K562 (cell line): ENCODE data around the gene DISC1. TPM values are rescaled to one million over a fixed set of nuclear protein-coding genes. Genes with fewer than 3 reads are reported as not detected.

Experiments used
- ATF7 ChIP-seq: fragments of 450-650 bp; IDR thresholded peaks from 2 replicates; pipeline ENCODE4 v1.7.1; 2014; ENCODE audit warnings: mild to moderate bottlenecking, moderate library complexity
- ESRRA ChIP-seq: fragments of 450-650 bp; IDR thresholded peaks from 2 replicates; pipeline ENCODE4 v1.6.1; 2014; ENCODE audit warnings: low read depth, mild to moderate bottlenecking, moderate library complexity, borderline replicate concordance
- MCM2 ChIP-seq: fragments of 450-650 bp; IDR thresholded peaks from 2 replicates; pipeline ENCODE4 v1.6.1; 2017; ENCODE audit warnings: low read depth, mild to moderate bottlenecking
- XRCC5 ChIP-seq: fragments of 200-400 bp; formaldehyde crosslinking; IDR thresholded peaks from 2 replicates; pipeline ENCODE4 v1.6.1; 2017; ENCODE audit warnings: low read depth, mild to moderate bottlenecking, low read length
- polyA plus RNA-seq, 8 experiments: library from polyadenylated mRNA; depleted of rRNA in 4 of 8; stranded (reverse) in 5 of 8; unstranded in 3 of 8; fragments of >200 nt; fragmentation: Nextera tagmentation in 2 of 8; fragmentation: Illumina TruSeq in 1 of 8; extraction: Ambion mirVana in 2 of 8; extraction: Trizol in 1 of 8; gene quantifications; 2 replicates each; pipeline versions ENCODE4 v1.2.1 to v1.2.3, GENCODE V29; 2011 to 2014; ENCODE audit warnings: inconsistent platforms in 1 of 8, missing spikeins in 1 of 8
- total RNA-seq, 7 experiments: library from RNA; depleted of rRNA in 6 of 7; stranded (reverse); fragments of >200 nt in 6 of 7; fragmentation: Illumina TruSeq in 2 of 7; extraction: Trizol in 2 of 7; gene quantifications; 2 replicates each; pipeline versions ENCODE4 v1.2.1 to v1.2.3, GENCODE V29; 2011 to 2021; ENCODE audit warnings: low replicate concordance in 1 of 7
- TF ChIP-seq, protein P1 (sequence below), 3 experiments: IDR thresholded peaks in 2 of 3; conservative IDR thresholded peaks in 1 of 3; 2 replicates each; pipeline ENCODE4 v1.5.1; 2011 to 2012; ENCODE audit warnings: low read length in 3 of 3, mild to moderate bottlenecking in 3 of 3, control low read depth in 2 of 3, improper control_type of control experiment in 1 of 3, inconsistent platforms in 1 of 3, low read depth in 1 of 3, mixed read lengths in 1 of 3, moderate library complexity in 1 of 3; ENCODE audit not compliant: insufficient read depth in 2 of 3
- TF ChIP-seq, protein P2 (sequence below), 2 experiments: fragments of 450-650 bp; formaldehyde crosslinking in 1 of 2; IDR thresholded peaks; 2 replicates each; pipeline versions ENCODE4 v1.4.0 to v1.6.1; 2014 to 2020; ENCODE audit warnings: mild to moderate bottlenecking in 2 of 2, borderline replicate concordance in 1 of 2, low read depth in 1 of 2

DISC1 gene
- total and polyA plus RNA-seq, 9 of the 15 experiments (the other 6 are each of a cell fraction or from before 2014, with no cell fraction given): 0.01 to 0.11 (median 0.08) TPM; not detected in 1

DNA sequence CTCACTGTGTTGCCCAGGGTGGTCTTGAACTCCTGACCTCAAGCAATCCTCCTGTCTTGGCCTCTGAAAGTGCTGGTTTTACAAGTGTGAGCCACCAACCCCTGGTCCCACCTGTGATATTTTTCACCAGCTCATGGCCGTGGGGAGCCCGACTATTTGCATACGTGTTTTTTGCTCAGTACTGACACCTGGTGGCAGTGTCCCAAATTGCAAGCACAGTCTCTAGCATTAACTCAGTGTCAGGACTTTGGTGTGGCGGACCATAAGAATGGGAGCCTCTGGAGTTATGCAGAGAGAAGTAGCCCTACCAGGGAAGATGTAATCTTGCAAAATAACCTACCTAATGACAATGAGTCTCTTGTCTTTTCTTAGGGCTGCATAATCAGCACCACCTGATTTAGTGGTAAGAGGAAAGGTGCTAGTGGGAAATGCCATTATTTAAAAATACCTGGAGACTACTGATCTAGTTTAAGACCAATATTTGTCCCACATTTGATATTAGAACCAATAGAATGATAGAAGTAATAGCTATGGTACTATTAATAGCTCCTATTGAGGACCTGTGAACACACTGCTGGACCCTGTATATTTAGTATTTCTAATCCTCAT is 305.4 kb downstream of the DISC1 start (continued):
- TF ChIP-seq, protein P1, sequence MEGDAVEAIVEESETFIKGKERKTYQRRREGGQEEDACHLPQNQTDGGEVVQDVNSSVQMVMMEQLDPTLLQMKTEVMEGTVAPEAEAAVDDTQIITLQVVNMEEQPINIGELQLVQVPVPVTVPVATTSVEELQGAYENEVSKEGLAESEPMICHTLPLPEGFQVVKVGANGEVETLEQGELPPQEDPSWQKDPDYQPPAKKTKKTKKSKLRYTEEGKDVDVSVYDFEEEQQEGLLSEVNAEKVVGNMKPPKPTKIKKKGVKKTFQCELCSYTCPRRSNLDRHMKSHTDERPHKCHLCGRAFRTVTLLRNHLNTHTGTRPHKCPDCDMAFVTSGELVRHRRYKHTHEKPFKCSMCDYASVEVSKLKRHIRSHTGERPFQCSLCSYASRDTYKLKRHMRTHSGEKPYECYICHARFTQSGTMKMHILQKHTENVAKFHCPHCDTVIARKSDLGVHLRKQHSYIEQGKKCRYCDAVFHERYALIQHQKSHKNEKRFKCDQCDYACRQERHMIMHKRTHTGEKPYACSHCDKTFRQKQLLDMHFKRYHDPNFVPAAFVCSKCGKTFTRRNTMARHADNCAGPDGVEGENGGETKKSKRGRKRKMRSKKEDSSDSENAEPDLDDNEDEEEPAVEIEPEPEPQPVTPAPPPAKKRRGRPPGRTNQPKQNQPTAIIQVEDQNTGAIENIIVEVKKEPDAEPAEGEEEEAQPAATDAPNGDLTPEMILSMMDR (IDR thresholded peaks at IDR 0.05 in 2 of 3, conservative IDR thresholded peaks at IDR 0.05 in 1 of 3; ENCODE audit: insufficient read depth in 2 of 3, low read depth in 1 of 3, low read length in 3 of 3): peak; percentile 62 to 88 (median 71)
- TF ChIP-seq ATF7 (no peak), ESRRA (no peak), XRCC5 (0 out of 2 replicates have a peak, but pooled peaks have one; percentile 43), MCM2 (no peak)
- TF ChIP-seq, protein P2, sequence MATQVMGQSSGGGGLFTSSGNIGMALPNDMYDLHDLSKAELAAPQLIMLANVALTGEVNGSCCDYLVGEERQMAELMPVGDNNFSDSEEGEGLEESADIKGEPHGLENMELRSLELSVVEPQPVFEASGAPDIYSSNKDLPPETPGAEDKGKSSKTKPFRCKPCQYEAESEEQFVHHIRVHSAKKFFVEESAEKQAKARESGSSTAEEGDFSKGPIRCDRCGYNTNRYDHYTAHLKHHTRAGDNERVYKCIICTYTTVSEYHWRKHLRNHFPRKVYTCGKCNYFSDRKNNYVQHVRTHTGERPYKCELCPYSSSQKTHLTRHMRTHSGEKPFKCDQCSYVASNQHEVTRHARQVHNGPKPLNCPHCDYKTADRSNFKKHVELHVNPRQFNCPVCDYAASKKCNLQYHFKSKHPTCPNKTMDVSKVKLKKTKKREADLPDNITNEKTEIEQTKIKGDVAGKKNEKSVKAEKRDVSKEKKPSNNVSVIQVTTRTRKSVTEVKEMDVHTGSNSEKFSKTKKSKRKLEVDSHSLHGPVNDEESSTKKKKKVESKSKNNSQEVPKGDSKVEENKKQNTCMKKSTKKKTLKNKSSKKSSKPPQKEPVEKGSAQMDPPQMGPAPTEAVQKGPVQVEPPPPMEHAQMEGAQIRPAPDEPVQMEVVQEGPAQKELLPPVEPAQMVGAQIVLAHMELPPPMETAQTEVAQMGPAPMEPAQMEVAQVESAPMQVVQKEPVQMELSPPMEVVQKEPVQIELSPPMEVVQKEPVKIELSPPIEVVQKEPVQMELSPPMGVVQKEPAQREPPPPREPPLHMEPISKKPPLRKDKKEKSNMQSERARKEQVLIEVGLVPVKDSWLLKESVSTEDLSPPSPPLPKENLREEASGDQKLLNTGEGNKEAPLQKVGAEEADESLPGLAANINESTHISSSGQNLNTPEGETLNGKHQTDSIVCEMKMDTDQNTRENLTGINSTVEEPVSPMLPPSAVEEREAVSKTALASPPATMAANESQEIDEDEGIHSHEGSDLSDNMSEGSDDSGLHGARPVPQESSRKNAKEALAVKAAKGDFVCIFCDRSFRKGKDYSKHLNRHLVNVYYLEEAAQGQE (IDR thresholded peaks at IDR 0.05; ENCODE audit: borderline replicate concordance): 0 out of 2 replicates have a peak, but pooled peaks have one; percentile 11
- TF ChIP-seq, protein P2 (CRISPR knock-in tag; IDR thresholded peaks at IDR 0.05; ENCODE audit: low read depth): no peak
